Measurements from ENCODE around the gene GRB7.
"Not testable (repeated sequence)": the region's sequence is repeated elsewhere in the genome, so short reads cannot be mapped to it uniquely, and the experiment has no call there.

GRB7 gene

GRCh38 chr17:39717660-39718059 is 20.1 kb upstream of the GRB7 start:
- FAIRE-seq (no peak), DNase-seq (ENCODE audit: insufficient read length, low spot score) (no peak)
- TF ChIP-seq TAF1 (IDR thresholded peaks at IDR 0.05; ENCODE audit: low read depth, low read length), result no peak
- TF ChIP-seq POLR2AphosphoS5 (IDR thresholded peaks at IDR 0.05; ENCODE audit: low read depth, low read length), result no peak
- no peak for TF ChIP-seq SPI1 (IDR thresholded peaks at IDR 0.05; ENCODE audit: low read depth, low read length)
- TF ChIP-seq POU2F2 (IDR thresholded peaks at IDR 0.05; ENCODE audit: low read depth, low read length), result no peak
- no peak for TF ChIP-seq PAX5 (IDR thresholded peaks at IDR 0.05; ENCODE audit: insufficient read depth, low read length, severe bottlenecking)
- no peak for TF ChIP-seq POLR2A (IDR thresholded peaks at IDR 0.05; ENCODE audit: low read depth, low read length)

DNA sequence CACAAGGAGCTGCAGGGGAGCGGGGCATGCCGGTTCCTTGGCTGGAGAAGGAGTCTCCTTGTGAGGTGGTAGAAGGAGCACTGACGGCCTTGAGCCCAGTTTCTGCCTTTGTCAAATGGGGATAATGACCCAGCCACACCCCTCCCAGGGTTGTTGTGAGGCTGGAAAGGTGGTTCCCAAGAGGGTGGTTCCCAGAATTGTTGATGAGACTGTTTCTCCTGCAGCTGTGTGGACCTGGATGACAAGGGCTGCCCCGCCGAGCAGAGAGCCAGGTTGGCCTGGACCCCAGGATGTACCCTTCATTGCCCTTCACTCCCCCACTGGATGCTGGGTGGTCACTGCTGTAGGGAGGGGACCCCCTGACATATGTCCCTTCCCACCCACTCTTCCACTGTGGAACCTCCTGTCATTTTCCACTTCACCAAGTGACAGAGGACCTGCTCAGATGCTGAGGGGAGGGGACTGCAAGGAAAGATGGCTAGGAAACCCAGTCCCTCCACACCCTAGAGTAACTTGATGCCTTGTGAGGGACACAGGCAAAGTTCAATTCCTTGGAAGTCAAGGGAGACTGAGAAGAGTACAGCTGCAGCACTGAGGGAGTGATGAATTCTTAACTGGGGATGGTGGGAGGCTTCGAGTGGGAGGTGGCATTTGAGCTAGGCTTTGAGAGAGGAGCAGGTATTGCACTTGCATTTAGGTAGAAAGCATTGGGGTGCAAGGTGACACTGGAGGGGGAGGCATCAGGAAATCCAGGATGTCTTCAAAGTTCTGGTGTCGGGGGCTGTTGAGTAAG is 18.0 kb upstream of the GRB7 start:
- no peak for TF ChIP-seq SPI1 (IDR thresholded peaks at IDR 0.05; ENCODE audit: low read depth, low read length)
- TF ChIP-seq PAX5 (IDR thresholded peaks at IDR 0.05; ENCODE audit: insufficient read depth, low read length, severe bottlenecking), result no peak
- TF ChIP-seq TAF1 (IDR thresholded peaks at IDR 0.05; ENCODE audit: low read depth, low read length), result no peak
- no peak for TF ChIP-seq POLR2A (IDR thresholded peaks at IDR 0.05; ENCODE audit: low read depth, low read length)
- TF ChIP-seq POU2F2 (IDR thresholded peaks at IDR 0.05; ENCODE audit: low read depth, low read length), result no peak
- no peak for TF ChIP-seq POLR2AphosphoS5 (IDR thresholded peaks at IDR 0.05; ENCODE audit: low read depth, low read length)
- no peak for DNase-seq (ENCODE audit: insufficient read length, low spot score)
- no peak for FAIRE-seq

- FAIRE-seq, result no peak
- DNase-seq (ENCODE audit: insufficient read length, low spot score), result no peak
- TF ChIP-seq POLR2A (IDR thresholded peaks at IDR 0.05; ENCODE audit: low read depth, low read length) (no peak), TAF1 (IDR thresholded peaks at IDR 0.05; ENCODE audit: low read depth, low read length) (no peak), POLR2AphosphoS5 (IDR thresholded peaks at IDR 0.05; ENCODE audit: low read depth, low read length) (no peak)
Observed at GRCh38 chr17:39722104-39722503, 15.6 kb upstream of the GRB7 start.

- TF ChIP-seq POU2F2 (IDR thresholded peaks at IDR 0.05; ENCODE audit: low read depth, low read length), result no peak
- TF ChIP-seq SPI1 (IDR thresholded peaks at IDR 0.05; ENCODE audit: low read depth, low read length), result no peak
- no peak for TF ChIP-seq PAX5 (IDR thresholded peaks at IDR 0.05; ENCODE audit: insufficient read depth, low read length, severe bottlenecking)
- no peak for TF ChIP-seq POLR2A (IDR thresholded peaks at IDR 0.05; ENCODE audit: low read depth, low read length)
- no peak for TF ChIP-seq TAF1 (IDR thresholded peaks at IDR 0.05; ENCODE audit: low read depth, low read length)
- TF ChIP-seq POLR2AphosphoS5 (IDR thresholded peaks at IDR 0.05; ENCODE audit: low read depth, low read length), result no peak
- DNase-seq (ENCODE audit: insufficient read length, low spot score), result no peak
- FAIRE-seq, result no peak
Observed at GRCh38 chr17:39722965-39723848, 14.5 kb upstream of the GRB7 start.

DNA sequence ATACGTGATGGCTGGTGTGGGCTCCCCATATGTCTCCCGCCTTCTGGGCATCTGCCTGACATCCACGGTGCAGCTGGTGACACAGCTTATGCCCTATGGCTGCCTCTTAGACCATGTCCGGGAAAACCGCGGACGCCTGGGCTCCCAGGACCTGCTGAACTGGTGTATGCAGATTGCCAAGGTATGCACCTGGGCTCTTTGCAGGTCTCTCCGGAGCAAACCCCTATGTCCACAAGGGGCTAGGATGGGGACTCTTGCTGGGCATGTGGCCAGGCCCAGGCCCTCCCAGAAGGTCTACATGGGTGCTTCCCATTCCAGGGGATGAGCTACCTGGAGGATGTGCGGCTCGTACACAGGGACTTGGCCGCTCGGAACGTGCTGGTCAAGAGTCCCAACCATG is 13.0 kb upstream of the GRB7 start:
- FAIRE-seq (no peak), DNase-seq (ENCODE audit: insufficient read length, low spot score) (no peak)
- no peak for TF ChIP-seq POLR2AphosphoS5 (IDR thresholded peaks at IDR 0.05; ENCODE audit: low read depth, low read length)
- no peak for TF ChIP-seq POLR2A (IDR thresholded peaks at IDR 0.05; ENCODE audit: low read depth, low read length)
- TF ChIP-seq PAX5 (IDR thresholded peaks at IDR 0.05; ENCODE audit: insufficient read depth, low read length, severe bottlenecking), result no peak
- no peak for TF ChIP-seq TAF1 (IDR thresholded peaks at IDR 0.05; ENCODE audit: low read depth, low read length)
- TF ChIP-seq POU2F2 (IDR thresholded peaks at IDR 0.05; ENCODE audit: low read depth, low read length), result no peak
- TF ChIP-seq SPI1 (IDR thresholded peaks at IDR 0.05; ENCODE audit: low read depth, low read length), result no peak

- DNase-seq (ENCODE audit: insufficient read length, low spot score), result not testable (repeated sequence)
Observed at GRCh38 chr17:39725923-39726322, 11.8 kb upstream of the GRB7 start.

GRCh38 chr17:39726617-39727016 is 11.1 kb upstream of the GRB7 start:
- DNase-seq (ENCODE audit: insufficient read length, low spot score), result no peak
- FAIRE-seq, result no peak
- TF ChIP-seq POLR2A (IDR thresholded peaks at IDR 0.05; ENCODE audit: low read depth, low read length), result 0 out of 2 replicates have a peak, but pooled peaks have one; percentile 27
- no peak for TF ChIP-seq TAF1 (IDR thresholded peaks at IDR 0.05; ENCODE audit: low read depth, low read length)

More at GRCh38 chr17:39725923-39726322, 11.8 kb upstream of the GRB7 start:
- FAIRE-seq, result not testable (repeated sequence)

DNA sequence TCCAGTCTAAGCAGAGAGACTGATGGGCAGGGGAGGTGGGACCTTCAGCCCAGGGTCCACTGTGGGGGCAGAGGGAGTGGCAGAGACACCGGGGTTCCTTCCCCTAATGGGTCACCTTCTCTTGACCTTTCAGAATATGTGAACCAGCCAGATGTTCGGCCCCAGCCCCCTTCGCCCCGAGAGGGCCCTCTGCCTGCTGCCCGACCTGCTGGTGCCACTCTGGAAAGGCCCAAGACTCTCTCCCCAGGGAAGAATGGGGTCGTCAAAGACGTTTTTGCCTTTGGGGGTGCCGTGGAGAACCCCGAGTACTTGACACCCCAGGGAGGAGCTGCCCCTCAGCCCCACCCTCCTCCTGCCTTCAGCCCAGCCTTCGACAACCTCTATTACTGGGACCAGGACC is 10.2 kb upstream of the GRB7 start:
- TF ChIP-seq PAX5 (IDR thresholded peaks at IDR 0.05; ENCODE audit: insufficient read depth, low read length, severe bottlenecking), result no peak
- TF ChIP-seq TAF1 (IDR thresholded peaks at IDR 0.05; ENCODE audit: low read depth, low read length), result no peak
- TF ChIP-seq POLR2AphosphoS5 (IDR thresholded peaks at IDR 0.05; ENCODE audit: low read depth, low read length), result no peak
- TF ChIP-seq SPI1 (IDR thresholded peaks at IDR 0.05; ENCODE audit: low read depth, low read length), result no peak
- DNase-seq (ENCODE audit: insufficient read length, low spot score) (no peak), FAIRE-seq (no peak)

DNA sequence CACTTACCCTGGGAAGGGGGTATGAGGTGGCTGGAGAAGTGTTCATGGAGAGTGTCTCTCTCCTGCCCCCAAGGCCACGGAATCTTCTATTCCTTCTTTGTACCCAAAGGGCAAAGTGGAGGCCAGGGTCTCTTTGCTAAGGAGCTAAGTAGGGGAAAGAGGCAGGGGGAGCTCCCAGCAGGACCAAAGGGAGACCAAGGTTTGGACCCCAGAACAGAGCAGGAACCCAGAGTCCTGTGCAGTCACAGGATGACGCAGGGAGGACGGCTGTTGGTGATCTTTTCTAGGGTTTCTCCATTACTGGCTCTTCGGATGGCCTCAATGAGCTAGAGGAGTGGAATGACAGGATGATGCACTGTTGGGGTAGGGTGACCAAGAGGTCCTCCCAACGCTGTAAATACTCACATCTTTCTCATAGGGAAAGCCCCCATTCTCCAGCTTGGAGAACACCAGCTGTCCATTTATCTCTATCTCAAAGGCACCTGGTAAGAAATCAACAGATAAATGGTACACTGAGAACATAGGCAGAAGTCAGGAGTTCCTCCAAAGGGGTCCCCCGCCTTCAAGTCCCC is 8.4 kb upstream of the GRB7 start:
- DNase-seq (ENCODE audit: insufficient read length, low spot score) (no peak), FAIRE-seq (peak; percentile 23)
- TF ChIP-seq POU2F2 (IDR thresholded peaks at IDR 0.05; ENCODE audit: low read depth, low read length) (no peak), POLR2AphosphoS5 (IDR thresholded peaks at IDR 0.05; ENCODE audit: low read depth, low read length) (no peak), POLR2A (IDR thresholded peaks at IDR 0.05; ENCODE audit: low read depth, low read length) (no peak), SPI1 (IDR thresholded peaks at IDR 0.05; ENCODE audit: low read depth, low read length) (no peak), TAF1 (IDR thresholded peaks at IDR 0.05; ENCODE audit: low read depth, low read length) (no peak), PAX5 (IDR thresholded peaks at IDR 0.05; ENCODE audit: insufficient read depth, low read length, severe bottlenecking) (no peak)

Measured in GM12891 (cell line).